ENCODE results near the gene SUCLG1.
"Not testable (repeated sequence)": the region's sequence is repeated elsewhere in the genome, so short reads cannot be mapped to it uniquely, and the experiment has no call there.

Gene SUCLG1

GRCh38 chr2:84459018-84459943 is at the start of gene SUCLG1:
Gene SUCLG1, minus strand, starts transcription at chr2:84459280. Its CDS starts 11 bp downstream, at chr2:84459269.
- peak; percentile 72 for DNase-seq (ENCODE audit: low read depth)

- no peak for DNase-seq (ENCODE audit: low read depth)
Observed at GRCh38 chr2:84498150-84498799, 39.2 kb upstream of the SUCLG1 start.

- no peak for DNase-seq (ENCODE audit: low read depth)
Observed at GRCh38 chr2:84497285-84497684, 38.2 kb upstream of the SUCLG1 start.

GRCh38 chr2:84496386-84496785 is 37.3 kb upstream of the SUCLG1 start:
- no peak for DNase-seq (ENCODE audit: low read depth)

GRCh38 chr2:84495539-84496146 is 36.6 kb upstream of the SUCLG1 start:
- DNase-seq (ENCODE audit: low read depth) = no peak

GRCh38 chr2:84494070-84494469 is 35.0 kb upstream of the SUCLG1 start:
- no peak for DNase-seq (ENCODE audit: low read depth)

- DNase-seq (ENCODE audit: low read depth) = no peak
Observed at GRCh38 chr2:84493514-84493913, 34.4 kb upstream of the SUCLG1 start.

GRCh38 chr2:84492571-84492970 is 33.5 kb upstream of the SUCLG1 start:
- DNase-seq (ENCODE audit: low read depth) = no peak

- no peak for DNase-seq (ENCODE audit: low read depth)
Observed at GRCh38 chr2:84491741-84492140, 32.7 kb upstream of the SUCLG1 start.

- DNase-seq (ENCODE audit: low read depth) = no peak
Observed at GRCh38 chr2:84491256-84491655, 32.2 kb upstream of the SUCLG1 start.

GRCh38 chr2:84487298-84487996 is 28.4 kb upstream of the SUCLG1 start:
- DNase-seq (ENCODE audit: low read depth) = no peak

GRCh38 chr2:84486441-84487115 is 27.5 kb upstream of the SUCLG1 start:
- no peak for DNase-seq (ENCODE audit: low read depth)

GRCh38 chr2:84483320-84483719 is 24.2 kb upstream of the SUCLG1 start:
- no peak for DNase-seq (ENCODE audit: low read depth)

GRCh38 chr2:84482603-84483002 is 23.5 kb upstream of the SUCLG1 start:
- no peak for DNase-seq (ENCODE audit: low read depth)

- DNase-seq (ENCODE audit: low read depth) = no peak
Observed at GRCh38 chr2:84481702-84482101, 22.6 kb upstream of the SUCLG1 start.

GRCh38 chr2:84478867-84479266 is 19.8 kb upstream of the SUCLG1 start:
- no peak for DNase-seq (ENCODE audit: low read depth)

- no peak for DNase-seq (ENCODE audit: low read depth)
Observed at GRCh38 chr2:84477886-84478285, 18.8 kb upstream of the SUCLG1 start.

GRCh38 chr2:84474176-84474575 is 15.1 kb upstream of the SUCLG1 start:
- no peak for DNase-seq (ENCODE audit: low read depth)

GRCh38 chr2:84472856-84473565 is 13.9 kb upstream of the SUCLG1 start:
- DNase-seq (ENCODE audit: low read depth) = no peak

- DNase-seq (ENCODE audit: low read depth) = not testable (repeated sequence)
Observed at GRCh38 chr2:84472423-84472822, 13.3 kb upstream of the SUCLG1 start.

GRCh38 chr2:84467389-84467788 is 8.3 kb upstream of the SUCLG1 start:
- DNase-seq (ENCODE audit: low read depth) = no peak
